Measurements from ENCODE around the gene MPPE1.
A peak's percentile ranks its signal among the peaks of the same experiment; 100 is the strongest.
"Not testable (repeated sequence)": the region's sequence is repeated elsewhere in the genome, so short reads cannot be mapped to it uniquely, and the experiment has no call there.

Gene MPPE1

GRCh38 chr18:11943551-11943950 lies 35.4 kb upstream of the MPPE1 start:
- no peak for DNase-seq (ENCODE audit: low spot score)
- no peak overlapping the region for H3K27ac ChIP-seq

GRCh38 chr18:11940956-11941355 lies 32.8 kb upstream of the MPPE1 start:
- H3K4me3 ChIP-seq: no peak overlapping the region
- no peak for TF ChIP-seq CTCF (IDR thresholded peaks at IDR 0.05)
- DNase-seq (ENCODE audit: low spot score): no peak

More at GRCh38 chr18:11943551-11943950, 35.4 kb upstream of the MPPE1 start:
- TF ChIP-seq CTCF (IDR thresholded peaks at IDR 0.05): no peak
- no peak overlapping the region for H3K4me3 ChIP-seq

GRCh38 chr18:11937874-11938478 lies 29.9 kb upstream of the MPPE1 start:
- no peak for DNase-seq (ENCODE audit: low spot score)
- peak; percentile 63 for TF ChIP-seq CTCF (IDR thresholded peaks at IDR 0.05)
- Histone ChIP-seq H3K4me3 (no peak overlapping the region), H3K27ac (no peak overlapping the region)

More at GRCh38 chr18:11940956-11941355, 32.8 kb upstream of the MPPE1 start:
- no peak overlapping the region for H3K27ac ChIP-seq

GRCh38 chr18:11932393-11932792 lies 24.3 kb upstream of the MPPE1 start:
- H3K4me3 ChIP-seq: no peak overlapping the region
- no peak for DNase-seq (ENCODE audit: low spot score)
- H3K27ac ChIP-seq: no peak overlapping the region
- TF ChIP-seq CTCF (IDR thresholded peaks at IDR 0.05): no peak

GRCh38 chr18:11927497-11927896 lies 19.4 kb upstream of the MPPE1 start:
- Histone ChIP-seq H3K27ac (no peak overlapping the region), H3K4me3 (no peak overlapping the region)
- no peak for TF ChIP-seq CTCF (IDR thresholded peaks at IDR 0.05)
- no peak for DNase-seq (ENCODE audit: low spot score)

- no peak overlapping the region for H3K27ac ChIP-seq
- no peak for TF ChIP-seq CTCF (IDR thresholded peaks at IDR 0.05)
- DNase-seq (ENCODE audit: low spot score): no peak
- no peak overlapping the region for H3K4me3 ChIP-seq
Measured at GRCh38 chr18:11925800-11926481, 17.8 kb upstream of the MPPE1 start.

- no peak overlapping the region for H3K4me3 ChIP-seq
- DNase-seq (ENCODE audit: low spot score): no peak
- H3K27ac ChIP-seq: no peak overlapping the region
- no peak for TF ChIP-seq CTCF (IDR thresholded peaks at IDR 0.05)
Measured at GRCh38 chr18:11923450-11923849, 15.3 kb upstream of the MPPE1 start.

GRCh38 chr18:11919522-11919921 lies 11.4 kb upstream of the MPPE1 start:
- H3K27ac ChIP-seq; DNase-seq (ENCODE audit: low spot score); H3K4me3 ChIP-seq: not testable (repeated sequence)

- H3K4me3 ChIP-seq; H3K27ac ChIP-seq; DNase-seq (ENCODE audit: low spot score): not testable (repeated sequence)
Measured at GRCh38 chr18:11916880-11917279, 8.8 kb upstream of the MPPE1 start.

Data from coronary artery (tissue), 2 donors.